ENCODE data around the gene MMP25.

Gene MMP25

GRCh38 chr16:3045758-3046640 is at the start of gene MMP25:
Gene MMP25, plus strand, starts transcription at chr16:3046561. Its CDS starts 357 bp downstream, at chr16:3046918.
- no peak for DNase-seq

- no peak for DNase-seq
Observed at GRCh38 chr16:2999929-3000328, 46.4 kb upstream of the MMP25 start.

GRCh38 chr16:3000540-3000939 is 45.8 kb upstream of the MMP25 start:
- no peak for DNase-seq

- no peak for DNase-seq
Observed at GRCh38 chr16:3001316-3001715, 45.0 kb upstream of the MMP25 start.

GRCh38 chr16:3003582-3004270 is 42.6 kb upstream of the MMP25 start:
- peak; percentile 98 for DNase-seq

GRCh38 chr16:3004319-3004718 is 42.0 kb upstream of the MMP25 start:
- peak; percentile 49 for DNase-seq

GRCh38 chr16:3004781-3005284 is 41.5 kb upstream of the MMP25 start:
- DNase-seq, result peak; percentile 20

GRCh38 chr16:3007059-3007956 is 39.1 kb upstream of the MMP25 start:
- no peak for DNase-seq

- no peak for DNase-seq
Observed at GRCh38 chr16:3007957-3008689, 38.2 kb upstream of the MMP25 start.

GRCh38 chr16:3008690-3009037 is 37.7 kb upstream of the MMP25 start:
- no peak for DNase-seq

- DNase-seq, result no peak
Observed at GRCh38 chr16:3009568-3010390, 36.6 kb upstream of the MMP25 start.

- DNase-seq, result no peak
Observed at GRCh38 chr16:3010510-3010909, 35.9 kb upstream of the MMP25 start.

GRCh38 chr16:3012246-3012645 is 34.1 kb upstream of the MMP25 start:
- DNase-seq, result peak; percentile 64

- peak; percentile 65 for DNase-seq
Observed at GRCh38 chr16:3012828-3013420, 33.4 kb upstream of the MMP25 start, which contains the start of gene CLDN9. Gene CLDN9, plus strand, starts transcription at chr16:3012923. Its CDS starts 440 bp downstream, at chr16:3013363.

- no peak for DNase-seq
Observed at GRCh38 chr16:3013491-3013951, 32.8 kb upstream of the MMP25 start.

GRCh38 chr16:3013998-3014690 is 32.2 kb upstream of the MMP25 start:
- DNase-seq, result no peak

- no peak for DNase-seq
Observed at GRCh38 chr16:3014971-3015370, 31.4 kb upstream of the MMP25 start.

GRCh38 chr16:3015865-3016521 is 30.4 kb upstream of the MMP25 start:
- DNase-seq, result no peak

GRCh38 chr16:3017344-3017743 is 29.0 kb upstream of the MMP25 start:
- no peak for DNase-seq
